Liver (tissue), 2 donors: ENCODE results near the gene RTEL1.

ENCODE experiments used
- REST ChIP-seq: IDR thresholded peaks from 2 replicates; pipeline ENCODE4 v1.6.1; 2016; ENCODE audit warnings: antibody characterized with exemption, mild to moderate bottlenecking
- TF ChIP-seq, protein P1 (sequence below): IDR thresholded peaks from 2 replicates; pipeline ENCODE4 v1.6.1; 2016; ENCODE audit warnings: antibody characterized with exemption
- donor health status: healthy.

DNA sequence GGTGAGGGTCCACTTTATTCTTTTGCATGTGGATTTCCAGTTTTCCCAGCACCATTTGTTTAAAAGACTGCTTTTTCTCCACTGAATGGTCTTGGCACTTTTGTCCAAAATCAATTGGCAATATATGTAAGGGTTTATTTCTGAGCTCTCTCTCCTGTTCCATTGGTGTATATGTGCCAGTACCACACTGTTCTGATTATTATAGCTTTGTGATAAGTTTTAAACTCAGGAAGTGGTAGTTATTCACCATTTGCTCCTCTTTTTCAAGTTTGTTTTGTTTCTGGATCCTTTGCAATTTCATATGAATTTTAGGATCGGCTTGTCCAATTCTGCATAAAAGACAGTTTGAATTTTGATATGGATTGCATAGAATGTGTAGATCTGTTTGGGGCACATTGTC, 54.1 kb downstream of the RTEL1 start:
- TF ChIP-seq REST, result no peak
- TF ChIP-seq, protein P1, sequence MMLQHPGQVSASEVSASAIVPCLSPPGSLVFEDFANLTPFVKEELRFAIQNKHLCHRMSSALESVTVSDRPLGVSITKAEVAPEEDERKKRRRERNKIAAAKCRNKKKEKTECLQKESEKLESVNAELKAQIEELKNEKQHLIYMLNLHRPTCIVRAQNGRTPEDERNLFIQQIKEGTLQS, result no peak
